ENCODE data around the gene KIAA1671. TPM values are rescaled to one million over a fixed set of nuclear protein-coding genes. Genes with fewer than 3 reads are reported as not detected.

Gene KIAA1671
- total RNA-seq, 1 donor from 2014 or later: 17.3 TPM

DNA sequence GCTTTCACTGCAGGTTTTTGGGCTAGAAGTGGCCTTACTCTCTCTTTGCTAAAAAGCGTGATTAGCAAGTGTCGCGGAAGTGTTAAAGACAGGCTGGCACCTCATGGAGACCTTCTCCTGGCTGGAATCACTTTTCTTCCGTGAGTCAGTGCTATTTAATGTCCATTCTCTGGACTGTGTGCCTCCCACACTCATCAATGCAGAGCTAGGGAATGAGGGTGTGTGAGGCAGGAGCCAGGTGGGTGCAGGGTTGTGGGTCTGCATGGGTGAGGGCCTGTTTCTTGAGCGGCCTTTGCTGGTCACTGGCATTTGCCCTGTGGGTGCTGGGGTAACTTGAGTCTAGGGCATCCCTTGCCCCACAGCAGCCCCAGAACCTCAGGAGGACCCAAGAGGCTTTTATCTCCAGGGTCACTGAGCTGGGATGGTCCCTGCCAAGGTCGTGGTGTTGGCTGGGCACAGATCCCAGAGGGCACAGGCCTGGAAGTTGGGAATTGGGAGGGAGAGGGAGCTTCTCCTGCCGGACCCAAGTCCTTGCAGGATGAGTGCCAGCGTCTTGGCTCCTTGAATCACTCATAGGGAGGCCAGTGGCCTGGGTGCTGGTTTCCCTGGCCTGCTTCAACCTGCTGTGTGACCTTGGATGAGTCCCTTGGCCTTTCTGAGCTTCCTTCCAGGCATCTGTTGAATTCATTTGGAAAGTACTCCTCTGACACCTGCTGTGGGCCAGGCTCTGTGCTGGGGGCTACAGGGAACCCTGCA lies 30.0 kb downstream of the KIAA1671 start:
- Mint-ChIP-seq H3K4me3 (no peak overlapping the region), H3K27ac (peak overlapping the region; percentile 66), H3K36me3 (no peaks in the 10 kb centered on the region), H3K9me3 (peaks cover 7% of the 10 kb centered on the region), H3K27me3 (ENCODE audit: insufficient read depth, low read depth) (peaks cover 4% of the 10 kb centered on the region), H3K4me1 (peaks cover 50% of the 10 kb centered on the region)
- Histone ChIP-seq H4K20me1 (ENCODE audit: low read depth) (peaks cover 76% of the 10 kb centered on the region), H3K4me2 (peak overlapping the region; percentile 28), H3K4me1 (peaks cover 35% of the 10 kb centered on the region), H3K9me3 (ENCODE audit: low read depth) (no peaks in the 10 kb centered on the region), H3F3A (ENCODE audit: low read depth) (peaks cover 42% of the 10 kb centered on the region), H3K27ac (peak overlapping the region; percentile 84), H3K27me3 (no peaks in the 10 kb centered on the region), H2AFZ (replicated peaks) (no peak overlapping the region), H3K4me3 (no peak overlapping the region), H3K36me3 (no peaks in the 10 kb centered on the region), H3K9ac (no peak overlapping the region), H3K79me2 (ENCODE audit: low read depth) (peaks cover 85% of the 10 kb centered on the region)
- DNase-seq (ENCODE audit: low spot score): no peak
- no peak for TF ChIP-seq EZH2phosphoT487 (IDR thresholded peaks at IDR 0.05)
- TF ChIP-seq, protein P1, sequence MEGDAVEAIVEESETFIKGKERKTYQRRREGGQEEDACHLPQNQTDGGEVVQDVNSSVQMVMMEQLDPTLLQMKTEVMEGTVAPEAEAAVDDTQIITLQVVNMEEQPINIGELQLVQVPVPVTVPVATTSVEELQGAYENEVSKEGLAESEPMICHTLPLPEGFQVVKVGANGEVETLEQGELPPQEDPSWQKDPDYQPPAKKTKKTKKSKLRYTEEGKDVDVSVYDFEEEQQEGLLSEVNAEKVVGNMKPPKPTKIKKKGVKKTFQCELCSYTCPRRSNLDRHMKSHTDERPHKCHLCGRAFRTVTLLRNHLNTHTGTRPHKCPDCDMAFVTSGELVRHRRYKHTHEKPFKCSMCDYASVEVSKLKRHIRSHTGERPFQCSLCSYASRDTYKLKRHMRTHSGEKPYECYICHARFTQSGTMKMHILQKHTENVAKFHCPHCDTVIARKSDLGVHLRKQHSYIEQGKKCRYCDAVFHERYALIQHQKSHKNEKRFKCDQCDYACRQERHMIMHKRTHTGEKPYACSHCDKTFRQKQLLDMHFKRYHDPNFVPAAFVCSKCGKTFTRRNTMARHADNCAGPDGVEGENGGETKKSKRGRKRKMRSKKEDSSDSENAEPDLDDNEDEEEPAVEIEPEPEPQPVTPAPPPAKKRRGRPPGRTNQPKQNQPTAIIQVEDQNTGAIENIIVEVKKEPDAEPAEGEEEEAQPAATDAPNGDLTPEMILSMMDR (IDR thresholded peaks at IDR 0.05): no peak
- TF ChIP-seq EZH2 (IDR thresholded peaks at IDR 0.05): no peak

DNA sequence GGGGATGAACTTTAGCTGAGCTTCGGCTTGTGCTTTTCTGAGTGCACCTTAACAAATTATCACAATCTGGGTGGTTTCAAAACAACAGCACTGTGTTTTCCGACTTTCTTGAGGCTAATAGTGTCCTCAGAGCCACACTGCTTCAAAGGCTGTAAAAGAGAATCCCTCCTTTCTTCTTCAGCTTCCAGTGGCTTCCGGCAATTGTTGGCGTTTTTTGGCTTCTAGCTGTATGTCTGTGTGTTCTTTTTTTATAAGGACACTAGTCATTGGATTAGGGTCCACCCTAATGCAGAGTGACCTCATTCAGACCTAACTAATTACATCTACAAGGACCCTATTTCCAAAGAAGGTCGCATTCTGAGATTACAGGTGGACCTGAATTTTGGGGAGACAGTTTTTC lies 30.6 kb downstream of the KIAA1671 start:
- Histone ChIP-seq H4K20me1 (ENCODE audit: low read depth) (peaks cover 72% of the 10 kb centered on the region), H3K27me3 (no peaks in the 10 kb centered on the region), H3K36me3 (no peaks in the 10 kb centered on the region), H3K9ac (no peak overlapping the region), H3K79me2 (ENCODE audit: low read depth) (peaks cover 85% of the 10 kb centered on the region), H3K4me1 (peaks cover 31% of the 10 kb centered on the region), H3K9me3 (ENCODE audit: low read depth) (no peaks in the 10 kb centered on the region), H2AFZ (replicated peaks) (no peak overlapping the region), H3K4me3 (no peak overlapping the region), H3F3A (ENCODE audit: low read depth) (peaks cover 37% of the 10 kb centered on the region), H3K27ac (peak overlapping the region; percentile 84), H3K4me2 (peak overlapping the region; percentile 28)
- peaks cover under 1% of the 10 kb centered on the region for H3K36me3 Mint-ChIP-seq
- H3K27me3 Mint-ChIP-seq (ENCODE audit: insufficient read depth, low read depth): peaks cover 4% of the 10 kb centered on the region
- H3K4me3 Mint-ChIP-seq: no peak overlapping the region
- H3K9me3 Mint-ChIP-seq: peaks cover 7% of the 10 kb centered on the region
- no peak for TF ChIP-seq EZH2phosphoT487 (IDR thresholded peaks at IDR 0.05)
- TF ChIP-seq, protein P1 (IDR thresholded peaks at IDR 0.05): no peak
- TF ChIP-seq EZH2 (IDR thresholded peaks at IDR 0.05): no peak
- peak overlapping the region; percentile 66 for H3K27ac Mint-ChIP-seq
- DNase-seq (ENCODE audit: low spot score): no peak
- peaks cover 44% of the 10 kb centered on the region for H3K4me1 Mint-ChIP-seq

DNA sequence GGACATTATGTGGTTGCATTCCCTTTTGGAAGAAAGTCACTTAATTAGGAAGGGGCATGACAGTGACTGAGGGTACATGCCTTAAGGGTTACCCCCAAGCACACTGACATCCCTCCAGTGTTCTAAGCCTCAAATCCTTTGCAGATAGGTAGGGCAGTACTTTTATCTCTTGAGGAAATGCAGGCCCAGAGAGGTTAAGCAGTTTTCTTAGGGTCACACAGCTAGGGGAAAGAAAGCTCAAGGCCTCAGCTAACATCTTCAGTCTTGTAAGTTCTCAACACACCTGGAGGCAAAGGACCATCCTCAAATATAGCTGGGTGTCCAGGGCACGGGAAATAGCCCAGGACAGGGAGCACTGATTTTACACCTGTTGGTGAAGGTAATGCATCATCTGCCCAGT lies 31.6 kb downstream of the KIAA1671 start:
- H3K9me3 Mint-ChIP-seq: peaks cover 7% of the 10 kb centered on the region
- Histone ChIP-seq H3K36me3 (no peaks in the 10 kb centered on the region), H3K79me2 (ENCODE audit: low read depth) (peaks cover 85% of the 10 kb centered on the region), H3K9me3 (ENCODE audit: low read depth) (no peaks in the 10 kb centered on the region), H3K9ac (no peak overlapping the region), H3K4me3 (no peak overlapping the region), H2AFZ (replicated peaks) (no peak overlapping the region), H3K4me2 (peak overlapping the region; percentile 67), H4K20me1 (ENCODE audit: low read depth) (peaks cover 71% of the 10 kb centered on the region), H3K27ac (peak overlapping the region; percentile 84), H3K4me1 (peaks cover 35% of the 10 kb centered on the region), H3F3A (ENCODE audit: low read depth) (peaks cover 37% of the 10 kb centered on the region), H3K27me3 (no peaks in the 10 kb centered on the region)
- peak overlapping the region; percentile 25 for H3K27ac Mint-ChIP-seq
- peaks cover 4% of the 10 kb centered on the region for H3K27me3 Mint-ChIP-seq (ENCODE audit: insufficient read depth, low read depth)
- TF ChIP-seq, protein P1 (IDR thresholded peaks at IDR 0.05): no peak
- no peak for TF ChIP-seq EZH2 (IDR thresholded peaks at IDR 0.05)
- no peak for TF ChIP-seq EZH2phosphoT487 (IDR thresholded peaks at IDR 0.05)
- H3K4me1 Mint-ChIP-seq: peaks cover 45% of the 10 kb centered on the region
- DNase-seq (ENCODE audit: low spot score): no peak
- no peak overlapping the region for H3K4me3 Mint-ChIP-seq
- H3K36me3 Mint-ChIP-seq: peaks cover 2% of the 10 kb centered on the region
